Measurements from ENCODE around the gene UQCR11. TPM values are rescaled to one million over a fixed set of nuclear protein-coding genes. Genes with fewer than 3 reads are reported as not detected.

Gene UQCR11
- total RNA-seq, 1 experiment from 2014 or later, result 256 TPM

DNA sequence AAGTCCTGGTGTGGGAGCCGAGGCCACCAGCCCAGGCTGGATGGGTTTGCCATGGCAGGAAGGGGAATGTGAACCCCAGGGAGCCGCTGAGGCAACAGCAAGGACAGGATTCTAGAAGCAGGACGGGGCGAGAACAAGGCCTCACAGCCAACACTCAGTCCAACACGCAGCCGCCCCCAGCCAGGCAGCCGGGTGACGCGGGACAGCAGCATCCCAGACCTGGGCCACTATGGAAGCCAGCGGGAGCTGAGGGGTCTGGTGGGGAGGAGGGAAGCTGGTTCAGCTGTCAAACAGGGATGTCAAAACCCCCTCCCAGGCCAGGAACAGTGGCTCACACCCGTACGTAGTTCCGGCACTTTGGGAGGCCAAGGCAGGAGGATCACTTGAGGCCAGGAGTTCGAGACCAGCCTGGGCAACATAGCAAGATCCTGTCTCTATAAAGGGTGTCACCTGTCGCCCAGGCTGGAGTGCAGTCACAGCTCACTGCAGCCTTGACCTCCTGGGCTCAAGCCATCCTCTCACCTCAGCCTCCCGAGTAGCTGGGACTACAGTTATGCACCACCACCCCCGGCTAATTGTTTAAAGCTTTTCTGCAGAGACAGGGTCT, 43.9 kb downstream of the UQCR11 start:
- peaks cover 11% of the 10 kb centered on the region for H3K36me3 ChIP-seq (ENCODE audit: insufficient read depth, low read length, poor library complexity, severe bottlenecking)
- POLR2A ChIA-PET (ENCODE audit: low non-redundant PET), result no interaction called here
- intact Hi-C loops (cut with micrococcal nuclease; ENCODE audit: unreplicated experiment), result no loop called here

DNA sequence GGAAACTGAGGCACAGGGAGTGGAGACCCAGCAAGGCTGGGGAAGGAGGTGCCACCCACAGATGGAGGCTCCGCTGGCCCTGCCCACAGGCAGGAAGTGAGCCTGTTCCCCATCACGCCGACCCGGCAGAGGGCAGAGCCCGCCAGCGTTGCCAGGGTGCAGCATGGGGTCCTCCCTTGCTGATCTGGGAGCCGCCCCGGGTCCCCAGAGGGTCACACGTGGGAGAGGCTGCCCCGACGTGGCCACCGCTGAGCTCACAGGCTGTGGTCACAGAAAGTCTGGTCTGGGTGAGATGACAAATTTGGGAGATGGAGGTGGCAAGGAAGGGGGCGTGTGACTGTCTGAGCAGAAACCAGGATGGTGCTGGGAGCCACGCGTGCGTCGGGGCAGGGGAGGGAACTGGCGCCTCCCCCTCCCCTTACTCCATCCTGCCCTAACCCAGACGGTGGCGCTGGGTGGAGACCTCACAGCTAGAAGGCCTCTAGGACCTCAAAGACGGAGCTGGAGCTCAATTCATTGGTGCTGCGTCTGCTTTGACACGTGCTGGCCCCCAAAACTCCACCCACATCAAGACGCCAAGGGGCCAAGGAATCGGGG, 44.9 kb downstream of the UQCR11 start:
- no peaks in the 10 kb centered on the region for H3K4me1 ChIP-seq (ENCODE audit: insufficient read depth, low read length, poor library complexity, severe bottlenecking)
- H3K4me3 ChIP-seq (ENCODE audit: low read depth, low read length, poor library complexity, severe bottlenecking), result no peak overlapping the region
- peaks cover 12% of the 10 kb centered on the region for H3K36me3 ChIP-seq (ENCODE audit: insufficient read depth, low read length, poor library complexity, severe bottlenecking)
- intact Hi-C loops (cut with micrococcal nuclease; ENCODE audit: unreplicated experiment), result no loop called here
- no peaks in the 10 kb centered on the region for H3K27me3 ChIP-seq (replicated peaks; ENCODE audit: insufficient read depth, low read depth, low read length, poor library complexity)
- no peak for DNase-seq (ENCODE audit: low spot score)
- ChIA-PET CTCF (no interaction called here), POLR2A (ENCODE audit: low non-redundant PET) (interaction anchor here (0.7 kb wide), 1 partner anchor 26 kb away, joined by 4 read pairs; no protein-coding TSS in a partner anchor)
- BruUV-seq (replicated peaks), result no TSS peak
- no peak overlapping the region for H3K27ac ChIP-seq (ENCODE audit: low read depth, low read length, poor library complexity, severe bottlenecking)
- H3K9me3 ChIP-seq (ENCODE audit: low read depth, low read length, poor library complexity, severe bottlenecking), result no peaks in the 10 kb centered on the region
- TF ChIP-seq, protein P1, sequence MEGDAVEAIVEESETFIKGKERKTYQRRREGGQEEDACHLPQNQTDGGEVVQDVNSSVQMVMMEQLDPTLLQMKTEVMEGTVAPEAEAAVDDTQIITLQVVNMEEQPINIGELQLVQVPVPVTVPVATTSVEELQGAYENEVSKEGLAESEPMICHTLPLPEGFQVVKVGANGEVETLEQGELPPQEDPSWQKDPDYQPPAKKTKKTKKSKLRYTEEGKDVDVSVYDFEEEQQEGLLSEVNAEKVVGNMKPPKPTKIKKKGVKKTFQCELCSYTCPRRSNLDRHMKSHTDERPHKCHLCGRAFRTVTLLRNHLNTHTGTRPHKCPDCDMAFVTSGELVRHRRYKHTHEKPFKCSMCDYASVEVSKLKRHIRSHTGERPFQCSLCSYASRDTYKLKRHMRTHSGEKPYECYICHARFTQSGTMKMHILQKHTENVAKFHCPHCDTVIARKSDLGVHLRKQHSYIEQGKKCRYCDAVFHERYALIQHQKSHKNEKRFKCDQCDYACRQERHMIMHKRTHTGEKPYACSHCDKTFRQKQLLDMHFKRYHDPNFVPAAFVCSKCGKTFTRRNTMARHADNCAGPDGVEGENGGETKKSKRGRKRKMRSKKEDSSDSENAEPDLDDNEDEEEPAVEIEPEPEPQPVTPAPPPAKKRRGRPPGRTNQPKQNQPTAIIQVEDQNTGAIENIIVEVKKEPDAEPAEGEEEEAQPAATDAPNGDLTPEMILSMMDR (conservative IDR thresholded peaks at IDR 0.05; ENCODE audit: low read depth, low read length), result no peak
- no peak for TF ChIP-seq EZH2 (IDR thresholded peaks at IDR 0.05; ENCODE audit: borderline replicate concordance, low read depth, low read length, poor library complexity, severe bottlenecking)

More for the DNA sequence above, 43.9 kb downstream of the UQCR11 start:
- H3K27ac ChIP-seq (ENCODE audit: low read depth, low read length, poor library complexity, severe bottlenecking), result no peak overlapping the region
- no peaks in the 10 kb centered on the region for H3K9me3 ChIP-seq (ENCODE audit: low read depth, low read length, poor library complexity, severe bottlenecking)
- peaks cover 7% of the 10 kb centered on the region for H3K4me1 ChIP-seq (ENCODE audit: insufficient read depth, low read length, poor library complexity, severe bottlenecking)
- no peak for TF ChIP-seq EZH2 (IDR thresholded peaks at IDR 0.05; ENCODE audit: borderline replicate concordance, low read depth, low read length, poor library complexity, severe bottlenecking)
- TF ChIP-seq, protein P1 (conservative IDR thresholded peaks at IDR 0.05; ENCODE audit: low read depth, low read length), result no peak
- no peaks in the 10 kb centered on the region for H3K27me3 ChIP-seq (replicated peaks; ENCODE audit: insufficient read depth, low read depth, low read length, poor library complexity)
- H3K4me3 ChIP-seq (ENCODE audit: low read depth, low read length, poor library complexity, severe bottlenecking), result no peak overlapping the region
- BruUV-seq (replicated peaks), result no TSS peak
- CTCF ChIA-PET, result interaction anchor here (0.7 kb wide), 1 partner anchor 15 kb away, joined by 3 read pairs; no protein-coding TSS in a partner anchor
- no peak for DNase-seq (ENCODE audit: low spot score)

DNA sequence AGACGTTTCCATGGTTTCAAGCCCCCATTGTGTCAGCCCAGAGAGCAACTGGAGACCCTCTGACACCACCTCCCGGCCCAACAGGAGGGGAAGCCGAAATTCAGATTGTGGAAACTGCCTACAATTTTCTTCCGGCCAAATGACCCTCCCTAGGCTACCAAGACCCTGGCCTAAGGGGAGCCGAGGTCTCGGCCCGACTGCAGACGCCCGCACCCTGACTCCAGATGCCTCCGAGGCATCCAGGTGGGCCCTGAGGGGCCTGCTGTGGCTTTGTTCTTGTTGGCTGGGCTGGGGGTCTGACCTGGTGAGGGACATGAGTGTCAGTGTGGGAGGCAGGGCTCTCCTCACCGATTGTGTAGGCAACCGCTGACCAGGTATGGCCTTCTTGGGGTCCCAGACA, 46.7 kb downstream of the UQCR11 start:
- TF ChIP-seq, protein P1 (conservative IDR thresholded peaks at IDR 0.05; ENCODE audit: low read depth, low read length), result no peak
- no peak for TF ChIP-seq EZH2 (IDR thresholded peaks at IDR 0.05; ENCODE audit: borderline replicate concordance, low read depth, low read length, poor library complexity, severe bottlenecking)
- BruUV-seq (replicated peaks), result no TSS peak
- Histone ChIP-seq H3K9me3 (ENCODE audit: low read depth, low read length, poor library complexity, severe bottlenecking) (no peaks in the 10 kb centered on the region), H3K4me3 (ENCODE audit: low read depth, low read length, poor library complexity, severe bottlenecking) (no peak overlapping the region), H3K4me1 (ENCODE audit: insufficient read depth, low read length, poor library complexity, severe bottlenecking) (no peaks in the 10 kb centered on the region), H3K36me3 (ENCODE audit: insufficient read depth, low read length, poor library complexity, severe bottlenecking) (peaks cover 10% of the 10 kb centered on the region), H3K27me3 (replicated peaks; ENCODE audit: insufficient read depth, low read depth, low read length, poor library complexity) (no peaks in the 10 kb centered on the region), H3K27ac (ENCODE audit: low read depth, low read length, poor library complexity, severe bottlenecking) (no peak overlapping the region)
- intact Hi-C loops (cut with micrococcal nuclease; ENCODE audit: unreplicated experiment), result no loop called here
- ChIA-PET CTCF (interaction anchor here (0.5 kb wide), 1 partner anchor 13 kb away, joined by 6 read pairs; no protein-coding TSS in a partner anchor), POLR2A (ENCODE audit: low non-redundant PET) (no interaction called here)
- no peak for DNase-seq (ENCODE audit: low spot score)

All from A673 (cell line).